DND-41 (cell line): ENCODE data around the gene RAB11FIP3.
"Not testable (repeated sequence)": the region's sequence is repeated elsewhere in the genome, so short reads cannot be mapped to it uniquely, and the experiment has no call there.

Experiments
- ATAC-seq: fragments of 200-7000 bp; cut with Tn5 transposase; 3 replicates; pipeline ENCODE4 v1.9.1; 2021; ENCODE audit warnings: low read depth; ENCODE audit not compliant: insufficient read depth
- DNase-seq: peaks from one replicate; pipeline ENCODE4 v3.0.0-alpha.2; 2020
- H2AFZ ChIP-seq: 2 replicates; pipeline ENCODE4 v1.6.0; 2012; ENCODE audit warnings: low read depth, low read length
- H3K27ac ChIP-seq: 2 replicates; pipeline ENCODE4 v1.5.1; 2012; ENCODE audit warnings: low read length, inconsistent platforms
- H3K27me3 ChIP-seq: fragments of 200-600 bp; sonication (generic); 2 replicates; pipeline ENCODE4 v1.6.0; 2012; ENCODE audit warnings: low read length, mild to moderate bottlenecking, inconsistent platforms; ENCODE audit not compliant: insufficient read depth, poor library complexity
- H3K36me3 ChIP-seq: 2 replicates; pipeline ENCODE4 v1.5.1; 2012; ENCODE audit warnings: low read length, inconsistent platforms; ENCODE audit not compliant: insufficient read depth
- H3K4me1 ChIP-seq: 2 replicates; pipeline ENCODE4 v1.5.1; 2012; ENCODE audit warnings: mild to moderate bottlenecking, low read length; ENCODE audit not compliant: insufficient read depth
- H3K4me2 ChIP-seq: 2 replicates; pipeline ENCODE4 v1.6.0; 2012; ENCODE audit warnings: mild to moderate bottlenecking, moderate library complexity, low read length, inconsistent platforms; ENCODE audit not compliant: insufficient read depth
- H3K4me3 ChIP-seq, 2 experiments: fragments of 200-600 bp in 1 of 2; shearing (Covaris generic) in 1 of 2; 2 replicates each; pipeline ENCODE4 v1.5.1; 2012 to 2016; ENCODE audit warnings: inconsistent platforms in 2 of 2, low read length in 2 of 2, mild to moderate bottlenecking in 2 of 2, low read depth in 1 of 2, moderate library complexity in 1 of 2
- H3K79me2 ChIP-seq: 2 replicates; pipeline ENCODE4 v1.6.0; 2012; ENCODE audit warnings: low read length, inconsistent platforms; ENCODE audit not compliant: insufficient read depth
- H3K9ac ChIP-seq: 2 replicates; pipeline ENCODE4 v1.6.0; 2012; ENCODE audit warnings: low read depth, mild to moderate bottlenecking, inconsistent platforms, low read length, moderate library complexity
- H3K9me3 ChIP-seq: 2 replicates; pipeline ENCODE4 v1.5.1; 2012; ENCODE audit warnings: low read length, moderate library complexity, mild to moderate bottlenecking, inconsistent platforms; ENCODE audit not compliant: insufficient read depth, severe bottlenecking
- H4K20me1 ChIP-seq: 2 replicates; pipeline ENCODE4 v1.6.0; 2012; ENCODE audit warnings: low read length; ENCODE audit not compliant: insufficient read depth
- CTCF ChIP-seq: IDR thresholded peaks from 2 replicates; pipeline ENCODE4 v1.5.1; 2012; ENCODE audit warnings: borderline replicate concordance, low read length, moderate library complexity, mild to moderate bottlenecking; ENCODE audit not compliant: poor library complexity, severe bottlenecking; ENCODE audit errors: extremely low read depth
- EZH2 ChIP-seq: IDR thresholded peaks from 3 replicates; pipeline ENCODE4 v1.6.1; 2012; ENCODE audit warnings: borderline replicate concordance, low read depth, mild to moderate bottlenecking, moderate library complexity, low read length, inconsistent platforms; ENCODE audit not compliant: severe bottlenecking

The RAB11FIP3 gene

GRCh38 chr16:491220-491919 is 65.9 kb downstream of the RAB11FIP3 start:
- H3K79me2 ChIP-seq = no peaks in the 10 kb centered on the region; the same call in 1 of the 2 replicates
- H4K20me1 ChIP-seq = 0 out of 2 replicates have a peak, but pooled peaks cover 11% of the 10 kb centered on the region
- no peak overlapping the region for H3K4me3 ChIP-seq
- no peaks in the 10 kb centered on the region for H3K27me3 ChIP-seq
- H3K9ac ChIP-seq = no peak overlapping the region
- DNase-seq = no peak
- no peaks in the 10 kb centered on the region for H3K4me1 ChIP-seq
- no peak for TF ChIP-seq EZH2
- TF ChIP-seq CTCF = no peak
- H3K9me3 ChIP-seq = no peaks in the 10 kb centered on the region
- H3K27ac ChIP-seq = no peak overlapping the region
- H2AFZ ChIP-seq = no peak overlapping the region
- peaks cover 65% of the 10 kb centered on the region for H3K36me3 ChIP-seq
- no peak for ATAC-seq
- no peak overlapping the region for H3K4me2 ChIP-seq

GRCh38 chr16:492211-492875 is 66.9 kb downstream of the RAB11FIP3 start:
- Histone ChIP-seq H3K9ac (no peak overlapping the region), H3K4me1 (no peaks in the 10 kb centered on the region), H3K27ac (no peak overlapping the region), H3K27me3 (no peaks in the 10 kb centered on the region), H3K79me2 (no peaks in the 10 kb centered on the region), H4K20me1 (0 out of 2 replicates have a peak, but pooled peaks cover 11% of the 10 kb centered on the region), H3K4me3 (no peak overlapping the region), H2AFZ (no peak overlapping the region), H3K9me3 (no peaks in the 10 kb centered on the region), H3K4me2 (no peak overlapping the region), H3K36me3 (peaks cover 67% of the 10 kb centered on the region)
- no peak for DNase-seq
- no peak for ATAC-seq
- TF ChIP-seq CTCF (no peak), EZH2 (no peak)

GRCh38 chr16:494676-495075 is 69.2 kb downstream of the RAB11FIP3 start:
- ATAC-seq, H3K4me1 ChIP-seq, H3K79me2 ChIP-seq, H3K9me3 ChIP-seq, H3K4me2 ChIP-seq, H3K9ac ChIP-seq, DNase-seq, H2AFZ ChIP-seq, H3K4me3 ChIP-seq, H3K27me3 ChIP-seq, H3K27ac ChIP-seq: not testable (repeated sequence)
- 0 out of 2 replicates have a peak, but pooled peaks cover 11% of the 10 kb centered on the region for H4K20me1 ChIP-seq
- peaks cover 67% of the 10 kb centered on the region for H3K36me3 ChIP-seq

GRCh38 chr16:495127-495748 is 69.8 kb downstream of the RAB11FIP3 start:
- Histone ChIP-seq H3K4me2 (no peak overlapping the region), H3K27me3 (no peaks in the 10 kb centered on the region), H2AFZ (no peak overlapping the region), H4K20me1 (0 out of 2 replicates have a peak, but pooled peaks cover 15% of the 10 kb centered on the region), H3K9ac (no peak overlapping the region), H3K79me2 (no peaks in the 10 kb centered on the region), H3K4me1 (no peaks in the 10 kb centered on the region), H3K27ac (no peak overlapping the region), H3K4me3 (no peak overlapping the region), H3K36me3 (peaks cover 62% of the 10 kb centered on the region), H3K9me3 (no peaks in the 10 kb centered on the region)
- TF ChIP-seq EZH2 (no peak), CTCF (peak; percentile 68)
- ATAC-seq = peak; percentile 75
- peak; percentile 49 for DNase-seq
